H1 (cell line): ENCODE measurements around the gene BPGM. TPM values are rescaled to one million over a fixed set of nuclear protein-coding genes. Genes with fewer than 3 reads are reported as not detected.

Experiments
- CTCF ChIA-PET: fragments of 300-600 bp; sonication (Branson Sonifier 250); formaldehyde crosslinking; loops from one replicate; lab custom pipeline; 2021; ENCODE audit not compliant: partially characterized antibody; lab: Charles Lee
- POLR2A ChIA-PET: fragments of 300-600 bp; sonication (Branson Sonifier 250); formaldehyde crosslinking; loops from one replicate; lab custom pipeline; 2021; ENCODE audit warnings: inconsistent platforms; ENCODE audit not compliant: partially characterized antibody; lab: Charles Lee
- DNase-seq, 2 experiments: peaks; one replicate each; pipeline versions ENCODE4 v3.0.0 to v3.0.0-alpha.2; 2010 to 2022; ENCODE audit warnings: low spot score in 2 of 2, low read depth in 1 of 2, mixed read lengths in 1 of 2
- FAIRE-seq: peaks from 2 replicates; lab custom pipeline; 2011; peaks lifted over from hg19 to GRCh38; lab: Jason Lieb, UNC
- H2AFZ ChIP-seq: 2 replicates; pipeline ENCODE4 v1.8.1; 2012; ENCODE audit warnings: low read length, inconsistent platforms
- H2AK5ac ChIP-seq: 2 replicates; pipeline ENCODE4 v1.6.1; 2013; ENCODE audit warnings: low read depth, low read length
- H2BK120ac ChIP-seq: replicated peaks from 2 replicates; pipeline ENCODE3; 2013; ENCODE audit warnings: low read depth, low read length, inconsistent platforms
- H2BK12ac ChIP-seq: 2 replicates; pipeline ENCODE4 v1.6.1; 2013; ENCODE audit warnings: low read depth, low read length
- H2BK15ac ChIP-seq: 2 replicates; pipeline ENCODE4 v1.6.1; 2013; ENCODE audit warnings: low read length
- H2BK20ac ChIP-seq: 2 replicates; pipeline ENCODE4 v1.6.1; 2013; ENCODE audit warnings: low read length
- H2BK5ac ChIP-seq: 2 replicates; pipeline ENCODE4 v1.6.1; 2013; ENCODE audit warnings: low read depth, low read length
- H3K14ac ChIP-seq: 2 replicates; pipeline ENCODE4 v1.6.1; 2013; ENCODE audit warnings: inconsistent platforms; ENCODE audit not compliant: insufficient read length
- H3K18ac ChIP-seq: 2 replicates; pipeline ENCODE4 v1.6.1; 2013; ENCODE audit warnings: low read length; ENCODE audit errors: extremely low read depth
- H3K23ac ChIP-seq: 2 replicates; pipeline ENCODE4 v1.6.1; 2013; ENCODE audit warnings: inconsistent platforms; ENCODE audit not compliant: insufficient read length
- H3K23me2 ChIP-seq: 2 replicates; pipeline ENCODE4 v1.6.1; 2013; ENCODE audit warnings: low read depth, low read length
- H3K27ac ChIP-seq: 2 replicates; pipeline ENCODE4 v1.6.1; 2011; ENCODE audit warnings: low read depth, low read length, inconsistent platforms
- H3K27me3 ChIP-seq, 4 experiments: replicated peaks in 1 of 4; 1 replicate in 1 of 4; 2 replicates in 3 of 4; pipeline versions ENCODE4 v1.6.1 to v1.8.1; 2011 to 2013; ENCODE audit warnings: low read length in 3 of 4, mild to moderate bottlenecking in 3 of 4, inconsistent platforms in 2 of 4, mixed read lengths in 2 of 4, moderate library complexity in 1 of 4; ENCODE audit not compliant: control insufficient read depth in 3 of 4, insufficient read depth in 3 of 4; ENCODE audit errors: extremely low read depth in 1 of 4
- H3K36me3 ChIP-seq, 4 experiments: 2 replicates each; pipeline versions ENCODE4 v1.6.1 to v1.8.1; 2011 to 2013; ENCODE audit warnings: mild to moderate bottlenecking in 4 of 4, low read length in 3 of 4, moderate library complexity in 2 of 4, control low read depth in 1 of 4, inconsistent platforms in 1 of 4; ENCODE audit not compliant: insufficient read depth in 4 of 4, control insufficient read depth in 2 of 4
- H3K4ac ChIP-seq: replicated peaks from 2 replicates; pipeline ENCODE3; 2013; ENCODE audit warnings: low read length, low read depth, mixed read lengths, inconsistent platforms; ENCODE audit not compliant: insufficient read length
- H3K4me1 ChIP-seq, 4 experiments: replicated peaks in 1 of 4; 1 replicate in 1 of 4; 2 replicates in 3 of 4; pipeline versions ENCODE4 v1.6.1 to v1.8.1; 2011 to 2013; ENCODE audit warnings: low read length in 3 of 4, inconsistent platforms in 2 of 4, mixed read lengths in 1 of 4; ENCODE audit not compliant: insufficient read depth in 4 of 4, control insufficient read depth in 3 of 4
- H3K4me2 ChIP-seq, 2 experiments: 2 replicates each; pipeline versions ENCODE4 v1.6.1 to v1.8.1; 2011 to 2013; ENCODE audit warnings: low read depth in 2 of 2, low read length in 2 of 2, control low read depth in 1 of 2, inconsistent platforms in 1 of 2, mild to moderate bottlenecking in 1 of 2; ENCODE audit not compliant: insufficient read depth in 1 of 2
- H3K4me3 ChIP-seq, 4 experiments: fragments of 200-600, 300-600 bp in 1 of 4; sonication (generic), shearing (Covaris generic), sonication (Bioruptor Twin) in 1 of 4; 2 replicates each; pipeline versions ENCODE4 v1.5.1 to v1.8.1; 2011 to 2016; ENCODE audit warnings: low read length in 4 of 4, low read depth in 3 of 4, control low read depth in 2 of 4, inconsistent platforms in 2 of 4, mild to moderate bottlenecking in 2 of 4, mixed read lengths in 1 of 4, moderate library complexity in 1 of 4; ENCODE audit not compliant: insufficient read depth in 2 of 4; ENCODE audit errors: extremely low read depth in 1 of 4
- H3K56ac ChIP-seq: replicated peaks from 2 replicates; pipeline ENCODE3; 2013; ENCODE audit warnings: low read depth, mild to moderate bottlenecking, mixed read lengths, low read length, inconsistent platforms; ENCODE audit not compliant: insufficient read length
- H3K79me1 ChIP-seq: 2 replicates; pipeline ENCODE4 v1.6.1; 2013; ENCODE audit warnings: low read depth, low read length, control low read depth
- H3K79me2 ChIP-seq, 2 experiments: 2 replicates each; pipeline versions ENCODE4 v1.6.1 to v1.8.1; 2012 to 2013; ENCODE audit warnings: low read length in 2 of 2, mild to moderate bottlenecking in 2 of 2, inconsistent platforms in 1 of 2; ENCODE audit not compliant: insufficient read depth in 2 of 2, control insufficient read depth in 1 of 2
- H3K9ac ChIP-seq, 4 experiments: replicated peaks in 1 of 4; 1 replicate in 1 of 4; 2 replicates in 3 of 4; pipeline versions ENCODE4 v1.6.1 to v1.8.1; 2011 to 2013; ENCODE audit warnings: low read depth in 3 of 4, low read length in 3 of 4, control low read depth in 2 of 4, mild to moderate bottlenecking in 2 of 4, moderate library complexity in 2 of 4, inconsistent platforms in 1 of 4; ENCODE audit errors: extremely low read depth in 1 of 4
- H3K9me3 ChIP-seq, 2 experiments: 2 replicates each; pipeline versions ENCODE4 v1.6.1 to v1.8.1; 2012 to 2013; ENCODE audit warnings: mild to moderate bottlenecking in 2 of 2, moderate library complexity in 2 of 2, control low read depth in 1 of 2, inconsistent platforms in 1 of 2, low read depth in 1 of 2, low read length in 1 of 2, mixed read lengths in 1 of 2; ENCODE audit not compliant: insufficient read depth in 2 of 2
- H4K20me1 ChIP-seq, 2 experiments: replicated peaks in 1 of 2; 2 replicates each; pipeline versions ENCODE3 to v1.8.1; 2011 to 2013; ENCODE audit warnings: inconsistent platforms in 2 of 2, low read length in 2 of 2, mild to moderate bottlenecking in 1 of 2; ENCODE audit not compliant: insufficient read depth in 2 of 2, control insufficient read depth in 1 of 2
- H4K5ac ChIP-seq: 2 replicates; pipeline ENCODE4 v1.6.1; 2013; ENCODE audit warnings: low read length, low read depth, mixed read lengths, inconsistent platforms; ENCODE audit not compliant: insufficient read length
- H4K8ac ChIP-seq: 2 replicates; pipeline ENCODE4 v1.8.0; 2013; ENCODE audit warnings: mild to moderate bottlenecking, moderate library complexity, low read length, inconsistent platforms; ENCODE audit not compliant: insufficient read depth; ENCODE audit errors: extremely low read depth
- H4K91ac ChIP-seq: replicated peaks from 2 replicates; pipeline ENCODE3; 2013; ENCODE audit warnings: low read length, mixed read lengths, inconsistent platforms; ENCODE audit not compliant: insufficient read length
- BRCA1 ChIP-seq: IDR thresholded peaks from 2 replicates; pipeline ENCODE4 v1.6.1; 2012; ENCODE audit warnings: low read depth, low read length, improper control_type of control experiment
- CHD2 ChIP-seq: IDR thresholded peaks from 2 replicates; pipeline ENCODE4 v1.6.1; 2012; ENCODE audit warnings: low read length, improper control_type of control experiment
- EP300 ChIP-seq, 2 experiments: IDR thresholded peaks; 1 replicate in 1 of 2; 2 replicates in 1 of 2; pipeline ENCODE4 v1.6.1; 2011 to 2012; ENCODE audit warnings: low read depth in 2 of 2, low read length in 2 of 2, mild to moderate bottlenecking in 2 of 2, borderline replicate concordance in 1 of 2, inconsistent platforms in 1 of 2, moderate library complexity in 1 of 2
- JUND ChIP-seq: IDR thresholded peaks from 2 replicates; pipeline ENCODE4 v1.6.1; 2011; ENCODE audit warnings: mild to moderate bottlenecking, improper control_type of control experiment, low read length
- KDM4A ChIP-seq: IDR thresholded peaks from one replicate; pipeline ENCODE4 v1.7.1; 2012; ENCODE audit warnings: low read depth, mild to moderate bottlenecking, moderate library complexity, low read length, inconsistent platforms; ENCODE audit not compliant: severe bottlenecking
- NANOG ChIP-seq: IDR thresholded peaks from 2 replicates; pipeline ENCODE4 v1.6.1; 2011; ENCODE audit warnings: low read length, low read depth, mild to moderate bottlenecking, inconsistent platforms; ENCODE audit not compliant: insufficient read depth, poor library complexity, severe bottlenecking
- RBBP5 ChIP-seq: IDR thresholded peaks from 2 replicates; pipeline ENCODE4 v1.7.1; 2012; ENCODE audit warnings: low read depth, mild to moderate bottlenecking, inconsistent platforms, low read length, moderate library complexity, borderline replicate concordance
- RXRA ChIP-seq: IDR thresholded peaks from 2 replicates; pipeline ENCODE4 v1.6.1; 2011; ENCODE audit warnings: low read depth, mild to moderate bottlenecking, low read length, moderate library complexity; ENCODE audit not compliant: insufficient read depth
- SIX5 ChIP-seq: IDR thresholded peaks from 2 replicates; pipeline ENCODE4 v1.6.1; 2011; ENCODE audit warnings: mild to moderate bottlenecking, low read depth, low read length
- SP1 ChIP-seq: IDR thresholded peaks from 2 replicates; pipeline ENCODE4 v1.6.1; 2011; ENCODE audit warnings: low read depth, low read length
- WGBS, 2 experiments: shearing (Covaris generic) in 1 of 2; methylation state at CpG; one replicate each; pipeline versions ENCODE4 v1.1.6 to v1.1.7; 2013 to 2015; ENCODE audit warnings: low lambda C conversion rate in 2 of 2, mixed read lengths in 2 of 2, inconsistent platforms in 1 of 2, low coverage in 1 of 2, missing lambda C conversion rate in 1 of 2; ENCODE audit not compliant: insufficient replicate concordance in 2 of 2, insufficient coverage in 1 of 2, insufficient read length in 1 of 2; ENCODE audit errors: extremely low coverage in 1 of 2, missing lambda C conversion rate in 1 of 2; 5-methylcytosine and 5-hydroxymethylcytosine counted together
- polyA plus RNA-seq, 7 experiments: library from polyadenylated mRNA; depleted of rRNA in 3 of 7; stranded (reverse) in 5 of 7; unstranded in 2 of 7; fragments of >200 nt in 5 of 7; fragments of 200-250 nt in 2 of 7; gene quantifications; 1 replicate in 5 of 7; 2 replicates in 1 of 7; 4 replicates in 1 of 7; pipeline versions ENCODE4 v1.2.1 to v1.2.3, GENCODE V29; 2011 to 2013; ENCODE audit warnings: missing spikeins in 2 of 7, mixed read lengths in 2 of 7
- total RNA-seq: library from RNA; stranded (reverse); fragmentation: NEBNext Ultra II Directional; extraction: Animal tissue kit (Norgen Biotek cat#: 25700); gene quantifications from 2 replicates; pipeline ENCODE4 v1.2.1, GENCODE V29; 2021
- TF ChIP-seq, protein P1 (sequence below): IDR thresholded peaks from 2 replicates; pipeline ENCODE4 v1.6.1; 2011; ENCODE audit warnings: low read length, improper control_type of control experiment
- TF ChIP-seq, protein P2 (sequence below): IDR thresholded peaks from 2 replicates; pipeline ENCODE4 v1.6.1; 2012; ENCODE audit warnings: inconsistent platforms

BPGM gene
- total and polyA plus RNA-seq, 2 of the 8 experiments (the other 6 are each of a cell fraction or from before 2014, with no cell fraction given): 9.7 to 15.3 TPM

DNA sequence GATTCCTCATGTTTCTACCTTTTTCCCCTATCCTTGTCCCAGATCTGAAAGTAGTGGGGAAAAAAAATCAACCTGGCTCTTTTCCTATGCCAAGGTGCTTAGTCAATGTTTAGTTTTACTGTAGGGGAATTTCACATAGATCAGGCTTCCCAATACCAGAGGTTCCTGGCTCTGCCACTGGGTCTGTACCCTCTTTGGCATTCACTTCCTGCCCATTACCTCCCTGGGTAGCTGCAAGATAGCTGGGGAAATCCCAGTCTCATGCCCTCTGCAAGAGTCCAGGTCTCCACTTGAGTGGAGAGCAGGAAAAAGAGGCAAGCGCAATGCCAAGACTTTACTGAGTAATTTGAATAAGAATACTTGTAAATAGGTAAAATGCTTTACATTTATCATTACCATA, 3.5 kb upstream of the BPGM start:
- no peak overlapping the region for H4K8ac ChIP-seq
- CTCF ChIA-PET: interaction anchor here (1.4 to 10.2 kb wide), 3 partner anchors 11 to 107 kb away, joined by 3 to 108 read pairs (median 4); no protein-coding TSS in a partner anchor
- TF ChIP-seq KDM4A (no peak), RBBP5 (no peak), JUND (no peak), RXRA (no peak), CHD2 (no peak), SIX5 (no peak), BRCA1 (no peak), SP1 (no peak), EP300 (IDR thresholded peaks at IDR 0.05; ENCODE audit: borderline replicate concordance in 1 of 2, low read depth in 2 of 2, low read length in 2 of 2) (no peak), NANOG (no peak)
- TF ChIP-seq, protein P1, sequence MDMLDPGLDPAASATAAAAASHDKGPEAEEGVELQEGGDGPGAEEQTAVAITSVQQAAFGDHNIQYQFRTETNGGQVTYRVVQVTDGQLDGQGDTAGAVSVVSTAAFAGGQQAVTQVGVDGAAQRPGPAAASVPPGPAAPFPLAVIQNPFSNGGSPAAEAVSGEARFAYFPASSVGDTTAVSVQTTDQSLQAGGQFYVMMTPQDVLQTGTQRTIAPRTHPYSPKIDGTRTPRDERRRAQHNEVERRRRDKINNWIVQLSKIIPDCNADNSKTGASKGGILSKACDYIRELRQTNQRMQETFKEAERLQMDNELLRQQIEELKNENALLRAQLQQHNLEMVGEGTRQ: no peak
- TF ChIP-seq, protein P2, sequence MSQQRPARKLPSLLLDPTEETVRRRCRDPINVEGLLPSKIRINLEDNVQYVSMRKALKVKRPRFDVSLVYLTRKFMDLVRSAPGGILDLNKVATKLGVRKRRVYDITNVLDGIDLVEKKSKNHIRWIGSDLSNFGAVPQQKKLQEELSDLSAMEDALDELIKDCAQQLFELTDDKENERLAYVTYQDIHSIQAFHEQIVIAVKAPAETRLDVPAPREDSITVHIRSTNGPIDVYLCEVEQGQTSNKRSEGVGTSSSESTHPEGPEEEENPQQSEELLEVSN: no peak

More for the DNA sequence above, 3.5 kb upstream of the BPGM start:
- Histone ChIP-seq H3K56ac (no peak overlapping the region), H4K91ac (no peak overlapping the region), H2BK15ac (no peak overlapping the region), H3K4me2 (no peak overlapping the region), H3K23me2 (peaks cover 6% of the 10 kb centered on the region; the same call in 1 of the 2 replicates), H2BK5ac (no peak overlapping the region), H3K9ac (no peak overlapping the region), H2BK20ac (no peak overlapping the region), H4K5ac (no peak overlapping the region), H3K9me3 (no peaks in the 10 kb centered on the region), H3K79me2 (0 out of 4 replicates have a peak, but pooled peaks cover 0 to 5% of the 10 kb centered on the region in 2 experiments), H3K4ac (no peak overlapping the region), H4K20me1 (no peaks in the 10 kb centered on the region), H3K4me1 (0 out of 7 replicates have a peak, but pooled peaks cover 0 to 3% (median under 1%) of the 10 kb centered on the region in 4 experiments), H3K4me3 (no peak overlapping the region), H2BK120ac (no peak overlapping the region), H3K14ac (no peak overlapping the region), H3K36me3 (no peaks in the 10 kb centered on the region), H3K79me1 (no peaks in the 10 kb centered on the region), H3K18ac (no peak overlapping the region), H2AK5ac (no peak overlapping the region), H3K27ac (no peak overlapping the region), H2BK12ac (no peak overlapping the region), H3K23ac (no peak overlapping the region), H2AFZ (no peak overlapping the region), H3K27me3 (no peaks in the 10 kb centered on the region; a peak in 1 of 7 replicates)
- FAIRE-seq: no peak
- 94% methylated on average over 1 of the region's 1 CpG; no CpG with 5 or more reads in 1 of the 2 experiments for WGBS, 2 experiments
- POLR2A ChIA-PET: no interaction called here
- no peak for DNase-seq
